ENCODE data around the gene ITGBL1.

Gene ITGBL1

DNA sequence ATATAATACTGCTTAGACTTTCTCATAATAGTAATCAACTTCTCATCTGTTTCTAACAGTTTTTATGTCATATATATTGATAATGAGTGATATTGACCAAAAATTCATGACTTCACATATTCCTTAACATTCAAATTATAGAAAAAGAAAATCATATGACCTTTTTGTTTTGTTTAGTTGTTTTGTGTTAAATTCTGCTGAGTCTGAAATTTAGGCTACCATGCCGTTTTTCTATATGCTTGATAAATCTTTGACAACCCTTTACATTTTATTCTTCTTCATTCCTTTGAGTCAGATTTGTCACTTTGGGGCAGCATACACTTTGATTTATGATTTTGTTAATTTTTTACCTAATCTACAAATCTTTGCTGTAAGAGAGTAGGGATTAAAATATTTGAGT lies 176.4 kb downstream of the ITGBL1 start:
- DNase-seq (ENCODE audit: low read depth), result no peak

DNA sequence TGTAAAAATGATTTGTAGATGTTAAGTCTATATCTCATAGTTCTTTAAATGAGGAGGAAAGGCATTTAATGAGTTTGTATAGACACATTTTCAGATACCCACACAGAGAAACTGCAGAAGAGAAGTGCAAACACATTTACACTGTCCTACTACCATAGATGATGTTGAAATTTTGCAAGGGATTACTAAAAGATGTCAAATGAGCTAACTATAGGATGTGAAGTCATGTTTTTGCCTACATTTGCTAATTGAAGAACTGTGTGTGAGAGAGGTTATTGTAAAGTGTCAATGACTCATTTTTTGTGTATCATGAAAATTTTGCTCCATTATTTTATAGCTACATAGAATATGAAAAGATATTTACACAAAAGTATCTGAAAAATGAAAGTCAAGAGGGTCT lies 178.9 kb downstream of the ITGBL1 start:
- DNase-seq (ENCODE audit: low read depth), result no peak

DNA sequence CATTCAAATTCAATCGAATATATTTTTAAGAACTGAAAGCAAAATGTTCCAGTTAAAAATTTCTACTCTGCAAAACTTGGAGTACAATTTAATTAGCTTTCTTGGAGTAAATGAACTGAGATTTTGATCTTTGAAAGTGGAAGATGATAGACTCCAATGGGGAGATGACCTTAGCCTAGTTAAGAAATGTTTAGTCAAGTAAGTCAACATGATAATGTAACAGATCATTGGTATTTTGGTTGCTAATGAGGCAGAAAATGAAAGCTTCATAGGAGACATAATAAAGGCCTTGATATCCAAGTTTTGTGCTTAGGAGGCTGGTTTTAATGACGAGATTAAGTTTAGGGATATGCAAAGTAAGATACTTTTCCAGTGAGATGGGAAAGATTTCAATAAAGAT lies 181.7 kb downstream of the ITGBL1 start:
- DNase-seq (ENCODE audit: low read depth), result no peak

DNA sequence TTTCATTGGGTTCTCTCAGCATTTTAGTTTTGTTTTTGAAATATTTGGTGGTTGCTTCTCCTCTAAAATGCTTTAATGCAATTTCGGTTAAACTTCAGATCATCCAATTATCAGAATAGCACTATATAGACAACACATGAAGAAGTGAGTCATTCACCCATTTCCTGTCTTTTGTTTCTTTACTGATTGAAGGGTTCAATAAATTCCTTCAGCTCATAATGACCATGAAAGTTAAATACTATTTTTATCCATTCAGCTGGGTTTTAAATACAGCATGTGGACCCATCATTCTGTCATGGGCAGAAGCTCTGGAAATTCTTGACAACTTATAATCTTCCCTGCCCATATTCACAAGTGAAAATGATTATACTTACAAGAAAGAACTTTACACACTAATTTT lies 187.2 kb downstream of the ITGBL1 start:
- DNase-seq (ENCODE audit: low read depth), result no peak

DNA sequence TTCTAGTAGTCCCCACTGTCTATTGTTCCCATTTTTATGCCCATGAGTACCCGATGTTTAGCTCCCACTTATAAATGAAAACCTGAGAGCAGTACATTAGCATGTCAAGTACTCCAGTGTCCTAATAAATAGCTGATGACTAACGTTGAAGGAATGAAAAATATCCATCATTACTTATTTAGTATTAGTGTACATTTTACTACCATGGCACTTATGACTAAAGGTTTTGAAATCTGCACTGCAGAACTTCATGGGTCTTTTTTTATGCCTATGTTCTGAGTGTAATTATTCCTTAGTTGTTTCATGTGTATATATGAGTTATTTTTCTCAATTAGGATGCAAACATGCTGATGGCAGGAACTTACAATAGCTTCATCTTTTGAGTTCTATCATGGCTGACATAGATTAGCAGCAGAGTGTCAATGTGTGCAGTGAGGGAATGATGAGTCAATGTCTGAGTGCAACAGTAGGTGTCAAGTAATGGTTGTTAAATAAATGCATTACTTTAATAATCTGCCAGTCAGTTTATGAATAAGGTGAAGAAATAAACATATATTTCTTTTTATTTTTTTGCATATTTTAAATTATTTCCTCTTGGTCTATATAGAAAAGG lies 188.4 kb downstream of the ITGBL1 start:
- DNase-seq (ENCODE audit: low read depth), result no peak

DNA sequence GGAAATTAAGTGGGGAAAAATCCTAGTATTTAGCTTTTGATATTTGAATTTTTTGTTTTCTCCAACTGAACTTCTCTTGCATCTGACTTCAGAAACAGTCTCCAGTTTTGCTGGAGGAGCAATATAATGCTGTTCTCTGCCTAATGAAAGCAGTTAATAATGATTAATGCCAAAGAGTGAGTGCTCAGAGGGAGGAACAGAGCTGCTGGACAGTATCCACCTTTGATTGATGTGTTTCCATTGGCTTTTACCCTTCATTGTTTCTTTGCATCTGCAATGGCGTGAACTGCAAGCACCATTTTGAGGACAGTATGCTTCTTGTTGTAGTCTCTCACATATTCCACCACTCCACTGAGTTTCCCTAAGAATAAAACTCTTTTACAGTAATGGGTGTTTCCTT lies 193.4 kb downstream of the ITGBL1 start:
- DNase-seq (ENCODE audit: low read depth), result no peak

DNA sequence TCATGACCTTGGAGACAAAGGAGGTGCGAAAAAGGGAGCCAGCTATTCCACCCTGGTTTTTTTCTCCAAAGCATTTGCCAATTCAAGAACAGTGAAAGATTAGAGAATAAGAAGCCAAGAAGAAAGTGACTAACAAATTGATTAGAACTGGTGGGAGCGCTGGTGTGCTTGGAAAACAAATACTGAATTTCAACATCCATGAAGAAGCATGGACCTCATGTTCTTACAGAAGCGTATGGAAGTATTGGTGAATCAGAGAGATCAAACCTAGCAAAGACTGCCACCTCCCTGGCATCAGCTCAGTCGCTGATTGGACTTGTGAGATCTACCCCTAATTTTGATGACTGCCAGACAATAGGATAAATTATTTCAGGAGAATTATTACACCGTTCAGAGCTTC lies 195.3 kb downstream of the ITGBL1 start:
- DNase-seq (ENCODE audit: low read depth), result no peak

DNA sequence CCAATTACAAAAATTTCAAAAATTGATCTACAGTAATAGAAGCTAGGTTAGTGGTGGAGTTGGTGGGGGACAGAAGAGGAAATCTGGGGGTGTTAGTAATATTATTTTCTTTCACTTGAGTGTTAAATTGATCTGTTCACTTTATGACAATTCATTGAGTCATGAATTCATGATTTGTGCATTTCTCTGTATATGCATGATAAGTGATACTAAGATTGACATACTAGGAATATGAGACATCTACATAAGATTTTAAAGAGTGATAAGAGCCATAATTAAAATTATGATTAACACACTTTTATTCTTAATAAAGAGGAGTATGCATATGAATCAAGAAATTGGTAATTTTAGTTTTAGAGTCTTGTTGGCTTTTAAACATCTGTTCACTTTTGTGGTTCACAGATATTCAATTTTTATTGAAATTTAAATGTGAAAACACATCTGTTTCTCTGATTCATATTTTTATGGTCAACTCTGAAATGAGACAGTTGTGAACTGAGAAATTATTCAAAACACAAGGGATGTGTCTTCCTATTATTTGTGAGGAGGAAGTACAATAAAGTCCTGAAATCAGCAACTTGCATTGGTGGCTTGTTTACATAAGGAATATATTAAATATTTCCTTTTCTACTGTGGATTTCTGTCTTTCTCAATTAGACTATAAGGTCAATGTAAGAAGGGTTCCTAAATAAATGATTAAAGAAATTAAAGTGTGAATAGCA lies 196.5 kb downstream of the ITGBL1 start:
- DNase-seq (ENCODE audit: low read depth), result no peak

DNA sequence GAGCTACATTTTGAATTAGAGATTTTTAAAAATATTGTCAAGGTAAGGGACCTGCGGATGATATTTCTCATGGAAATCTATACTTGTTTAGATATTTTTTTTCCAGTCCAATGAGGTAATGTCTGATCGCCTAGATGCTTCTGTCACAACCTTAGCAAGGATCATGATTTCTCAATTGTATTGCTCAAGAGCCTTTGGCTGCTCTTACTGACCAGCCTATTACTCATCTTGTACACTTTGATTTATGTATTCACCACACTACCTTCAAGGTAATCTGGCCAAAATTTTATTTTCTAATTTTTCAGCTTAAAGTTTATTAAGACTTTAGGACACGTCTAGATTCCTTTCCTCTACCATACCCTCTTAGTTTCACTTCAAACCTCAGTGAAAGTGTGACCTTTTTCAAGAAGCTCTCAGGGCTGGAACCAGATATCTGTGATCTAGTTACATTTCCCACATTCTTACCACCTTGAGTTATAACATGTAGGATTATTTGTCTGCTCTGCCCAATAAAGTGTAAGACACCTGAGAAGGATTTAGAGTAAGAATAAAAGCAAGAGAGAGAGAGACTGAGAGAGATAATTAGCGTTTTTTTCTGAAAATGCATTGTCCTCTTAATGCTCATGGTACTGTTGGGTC lies 197.1 kb downstream of the ITGBL1 start:
- DNase-seq (ENCODE audit: low read depth), result no peak

DNA sequence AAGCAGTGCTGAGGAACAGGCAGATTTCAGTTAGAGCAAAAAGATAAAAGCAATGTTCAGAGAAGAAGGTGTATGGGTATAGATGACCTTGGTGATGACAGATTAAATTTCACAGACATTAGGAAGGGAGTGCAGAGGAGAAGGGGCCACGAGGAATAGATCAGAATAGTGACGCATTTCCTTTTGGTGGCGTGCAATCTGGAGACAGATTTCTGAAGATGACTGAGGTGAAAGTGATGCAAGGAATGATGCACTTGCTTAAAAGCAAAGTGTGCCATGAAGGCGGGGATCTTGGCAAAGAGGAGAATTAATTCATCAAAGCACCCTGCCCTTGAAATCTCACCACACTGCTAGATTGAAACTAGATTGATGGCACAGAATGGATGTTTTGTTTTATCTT lies 202.4 kb downstream of the ITGBL1 start:
- no peak for DNase-seq (ENCODE audit: low read depth)

DNA sequence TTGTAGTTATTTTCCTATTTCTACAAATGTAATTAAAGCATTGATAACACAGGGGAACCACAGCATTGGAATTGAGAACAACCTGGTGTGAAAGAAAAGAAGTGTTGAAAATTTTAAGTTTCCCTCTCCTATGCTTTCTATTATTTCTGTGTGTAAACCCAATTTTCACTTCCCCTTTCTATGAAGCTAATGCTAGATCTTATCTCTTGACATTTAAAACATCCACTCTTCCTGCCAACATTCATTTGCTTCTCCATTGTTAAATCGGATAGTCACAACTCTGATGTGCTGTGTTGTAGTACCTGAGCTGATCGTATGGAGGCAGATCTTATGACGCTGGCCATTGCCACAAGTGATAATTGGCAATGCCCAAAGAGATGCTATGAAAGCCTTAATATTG lies 203.0 kb downstream of the ITGBL1 start:
- no peak for DNase-seq (ENCODE audit: low read depth)

DNA sequence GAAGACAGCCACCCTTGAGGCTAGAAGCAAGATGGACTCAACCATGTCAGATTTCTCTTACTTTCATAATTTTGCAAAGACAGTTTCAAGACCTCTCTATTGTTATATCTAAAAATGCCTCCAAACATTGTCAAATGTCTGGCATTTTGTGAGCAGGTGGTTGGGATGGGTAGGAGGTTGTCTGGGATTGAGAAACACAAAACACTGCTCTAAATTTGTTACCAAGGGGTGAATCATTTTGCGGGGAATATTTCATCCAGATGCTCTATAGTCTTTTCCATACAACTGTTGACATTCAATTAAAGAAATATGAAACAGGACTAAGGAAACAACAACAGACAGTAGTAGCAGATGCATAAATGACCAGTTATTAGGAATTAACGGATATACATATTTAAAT lies 208.2 kb downstream of the ITGBL1 start:
- DNase-seq (ENCODE audit: low read depth), result no peak

DNA sequence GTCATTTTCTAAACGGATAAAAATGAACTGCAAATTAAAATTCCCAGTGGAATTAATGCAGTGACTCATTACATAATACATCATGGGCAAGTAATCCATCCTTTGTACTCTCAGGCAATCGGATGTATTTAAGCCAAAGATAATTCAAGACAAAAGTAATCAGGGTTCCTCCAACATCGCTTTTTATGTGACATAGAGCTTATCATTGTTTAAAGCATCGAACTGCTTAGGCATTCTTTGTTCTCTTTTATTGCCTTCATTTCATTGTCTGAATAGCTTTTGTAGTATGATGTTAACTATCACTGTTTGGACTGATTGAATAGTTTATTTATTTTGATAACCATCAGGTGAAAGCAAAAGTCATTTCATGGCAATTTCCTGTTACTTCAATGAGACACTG lies 209.4 kb downstream of the ITGBL1 start:
- DNase-seq (ENCODE audit: low read depth), result no peak

DNA sequence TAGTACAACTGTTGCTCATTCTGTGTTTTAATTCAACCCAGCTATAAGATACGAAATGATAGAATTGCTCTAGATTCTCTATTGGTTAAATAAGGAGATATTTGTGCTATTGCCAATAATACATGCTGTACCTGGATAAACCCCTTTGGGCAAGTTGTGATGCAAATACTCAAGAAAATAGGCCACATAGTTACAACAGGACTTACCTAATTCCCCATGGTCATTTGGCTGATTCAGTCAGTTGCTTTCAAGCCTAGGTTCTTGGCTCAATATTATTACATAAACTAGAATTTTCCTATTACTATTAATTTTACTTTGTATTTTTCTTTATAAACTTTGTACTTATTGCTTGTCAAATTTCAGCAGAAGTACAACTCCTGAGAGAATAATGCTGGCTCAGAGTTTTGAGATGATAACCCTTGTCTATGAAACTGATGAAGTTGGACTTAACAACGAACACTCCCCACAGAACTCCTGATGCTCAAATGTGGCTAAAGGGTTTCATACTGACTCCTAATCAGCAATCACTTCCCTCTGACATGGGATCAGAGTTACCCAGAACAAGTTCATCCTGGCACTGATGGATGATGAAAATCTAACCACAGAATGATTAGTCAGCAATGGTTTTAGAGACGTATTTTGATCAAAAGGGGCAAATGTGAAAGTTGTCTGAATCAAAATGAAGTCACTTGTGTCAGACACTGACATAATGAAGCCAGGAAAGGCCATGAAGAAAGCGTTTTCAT lies 221.1 kb downstream of the ITGBL1 start:
- DNase-seq (ENCODE audit: low read depth), result no peak

DNA sequence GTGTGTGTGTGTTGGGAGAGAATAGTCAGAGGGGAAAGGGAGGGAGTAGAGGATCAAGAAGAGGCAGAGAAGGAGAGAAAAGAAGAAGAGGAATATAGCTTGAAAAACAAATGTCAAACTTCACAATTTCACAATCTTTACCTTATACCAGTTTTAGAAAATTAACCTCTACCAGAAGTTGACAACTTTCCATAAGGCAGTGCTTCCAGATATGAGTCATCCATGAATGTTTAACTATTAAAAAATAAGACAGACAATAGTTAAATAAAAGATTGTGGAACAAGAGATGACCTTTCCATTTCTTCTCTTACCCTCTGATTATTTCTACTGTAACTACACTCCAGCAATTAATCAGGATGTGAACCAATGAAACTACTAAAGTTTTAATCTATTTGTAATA lies 229.4 kb downstream of the ITGBL1 start:
- DNase-seq (ENCODE audit: low read depth), result no peak

DNA sequence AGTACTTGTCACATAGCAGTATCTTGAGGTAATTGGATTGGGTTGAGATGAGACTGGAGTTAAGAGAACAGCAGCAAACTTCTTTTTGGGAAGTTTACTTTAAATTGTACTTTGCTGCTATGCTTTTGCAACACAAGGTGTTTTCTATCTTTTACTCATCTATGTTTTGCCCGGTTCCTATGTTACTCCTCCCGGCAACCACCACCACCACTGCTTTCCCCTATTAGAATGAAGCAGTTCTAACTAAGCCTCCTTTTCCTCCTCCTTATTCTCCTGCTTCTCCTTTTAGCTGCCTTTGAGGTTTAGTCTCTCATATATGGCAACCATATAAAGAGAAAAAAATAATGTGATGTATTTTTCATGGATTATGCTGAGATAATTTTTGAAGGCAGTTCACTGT lies 233.5 kb downstream of the ITGBL1 start:
- DNase-seq (ENCODE audit: low read depth), result no peak

DNA sequence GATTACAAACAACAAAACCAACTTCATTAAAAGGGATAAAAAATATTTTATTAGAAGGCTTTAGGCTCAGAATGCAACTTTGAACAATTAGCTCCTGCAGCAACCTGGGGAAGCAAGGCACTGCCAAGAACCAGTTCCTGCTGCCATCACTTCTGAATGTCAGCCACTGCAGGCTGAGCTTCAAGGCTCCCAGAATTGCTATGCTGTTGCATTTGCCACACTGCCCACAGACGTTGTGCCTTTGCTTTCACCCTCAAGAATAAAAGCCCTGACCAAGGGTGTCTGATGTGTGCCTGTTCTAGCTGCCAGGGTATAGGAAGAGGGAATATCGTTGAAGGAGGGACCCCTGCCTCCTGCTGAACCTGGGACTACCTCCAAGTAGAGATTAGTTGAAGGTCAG lies 238.4 kb downstream of the ITGBL1 start:
- no peak for DNase-seq (ENCODE audit: low read depth)

DNA sequence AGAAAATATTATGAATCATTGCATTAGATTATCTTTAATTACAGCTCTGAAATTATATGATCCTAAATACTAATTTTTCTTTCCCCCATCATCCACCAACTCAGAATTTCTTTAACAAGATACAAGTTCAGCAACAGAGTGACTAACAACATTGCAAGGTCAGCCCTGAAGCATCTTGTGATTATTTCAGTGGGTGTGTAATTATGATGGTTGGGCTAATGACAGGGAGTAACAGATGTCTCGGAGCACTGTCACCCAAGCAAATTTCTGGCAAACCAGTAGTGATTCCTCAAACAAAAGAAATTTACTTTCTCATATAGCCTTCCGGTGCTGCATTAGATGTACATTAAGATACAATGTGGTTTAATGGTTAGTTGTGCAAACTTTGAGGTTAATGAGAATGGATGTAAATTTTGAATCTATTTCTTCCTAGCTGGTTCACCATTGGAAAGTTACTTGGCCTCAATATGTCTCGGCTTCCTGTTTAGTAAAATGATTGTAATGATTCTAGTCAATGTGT lies 238.9 kb downstream of the ITGBL1 start:
- DNase-seq (ENCODE audit: low read depth), result no peak

DNA sequence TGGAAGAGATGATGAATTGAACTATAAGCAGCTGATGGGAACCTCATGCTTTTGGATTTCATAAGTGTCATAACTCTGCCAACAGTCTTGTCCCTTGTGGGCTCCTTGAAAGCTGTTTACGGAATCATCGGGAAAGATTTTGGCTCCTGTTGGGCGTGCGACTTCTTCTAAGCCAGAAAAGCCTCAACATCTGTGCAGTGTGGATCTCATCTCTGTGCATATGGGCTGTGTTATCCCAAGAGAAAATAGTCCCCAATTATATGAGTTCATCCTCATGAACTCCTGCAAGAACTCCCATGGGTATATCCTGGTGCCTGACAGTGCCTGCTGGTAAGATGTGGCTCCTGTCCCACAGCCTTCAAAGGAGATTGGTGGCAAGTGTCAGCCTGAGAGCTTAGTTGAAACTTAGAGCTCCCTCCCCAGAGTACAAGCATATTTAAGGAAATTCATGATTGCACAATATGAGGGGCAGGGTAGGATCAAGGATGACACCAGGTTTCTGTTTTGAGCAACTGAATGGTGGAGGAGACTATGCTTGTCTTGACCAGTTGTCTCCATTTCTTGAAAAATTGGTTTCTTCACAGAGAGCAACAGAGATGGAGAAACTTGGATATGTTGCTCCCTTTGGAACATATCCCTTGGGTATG lies 243.5 kb downstream of the ITGBL1 start:
- no peak for DNase-seq (ENCODE audit: low read depth)

DNA sequence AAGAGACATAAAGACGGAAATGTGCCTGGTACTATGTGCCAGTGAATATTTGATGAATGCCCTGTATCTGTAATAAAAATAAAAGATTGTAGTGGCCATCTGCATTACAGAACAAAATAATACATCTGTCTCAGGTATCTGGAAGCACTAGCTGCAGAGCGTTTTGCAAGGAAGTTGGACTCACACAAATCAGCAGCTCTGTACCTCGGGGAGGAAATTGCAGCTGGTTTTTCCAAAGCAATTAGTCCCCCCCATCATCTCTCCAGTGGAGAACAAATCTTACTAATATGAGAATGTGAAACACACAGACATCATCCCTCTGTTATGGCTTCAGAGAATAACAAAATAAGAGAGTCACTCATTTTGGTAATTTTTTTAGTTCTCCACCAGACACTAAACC lies 245.3 kb downstream of the ITGBL1 start:
- no peak for DNase-seq (ENCODE audit: low read depth)

DNA sequence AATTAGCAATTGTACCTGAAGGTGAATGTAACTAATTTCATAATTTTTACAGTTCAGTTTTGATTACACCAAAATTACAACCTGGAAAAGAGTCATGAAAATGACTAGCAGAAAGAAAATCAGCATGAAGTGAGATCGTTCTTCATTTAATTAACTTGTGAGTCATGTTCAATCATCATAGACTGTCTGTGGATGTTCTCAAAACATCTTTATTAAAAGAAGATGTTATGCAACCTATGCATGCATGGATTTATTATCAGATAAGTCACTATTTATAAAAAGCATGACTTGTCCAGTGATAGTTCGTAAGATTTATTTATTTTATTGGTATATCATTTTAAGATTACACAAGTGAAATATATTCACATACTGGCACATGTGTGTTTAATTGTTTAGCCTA lies 245.9 kb downstream of the ITGBL1 start:
- no peak for DNase-seq (ENCODE audit: low read depth)

DNA sequence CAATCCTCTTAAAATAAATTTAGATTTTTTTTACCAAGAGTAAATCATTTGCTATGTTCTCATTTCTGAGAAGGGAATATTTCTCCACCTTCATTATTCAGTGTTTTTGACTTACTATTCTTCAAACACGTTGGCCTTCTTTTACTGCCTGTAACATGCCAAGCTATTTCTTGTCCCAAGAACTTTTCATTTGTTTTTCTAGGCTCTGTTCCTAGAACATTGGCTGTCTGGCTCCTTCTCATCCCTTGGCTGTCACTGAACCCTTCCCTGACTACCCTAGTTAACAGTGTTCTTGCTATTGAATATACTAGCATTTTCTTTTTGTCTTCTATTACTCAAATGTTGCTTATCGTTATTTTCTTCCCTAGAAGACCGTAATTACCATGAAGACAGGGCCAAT lies 248.1 kb downstream of the ITGBL1 start:
- no peak for DNase-seq (ENCODE audit: low read depth)
